HG03469 (cell line): ENCODE results near the gene PYDC1.
"Not testable (repeated sequence)": the region's sequence is repeated elsewhere in the genome, so short reads cannot be mapped to it uniquely, and the experiment has no call there.

Experiments used
- ATAC-seq: cut with Tn5 transposase; IDR thresholded peaks from one replicate; pipeline ENCODE4 v1.9.1; 2021; ENCODE audit warnings: mild to moderate bottlenecking, moderate library complexity, moderate number of reproducible peaks; ENCODE audit not compliant: unreplicated experiment

The PYDC1 gene

GRCh38 chr16:31196324-31197088, 20.4 kb downstream of the PYDC1 start:
- no peak for ATAC-seq

GRCh38 chr16:31195861-31196260, 21.1 kb downstream of the PYDC1 start:
- ATAC-seq, result not testable (repeated sequence)

GRCh38 chr16:31194898-31195297, 22.0 kb downstream of the PYDC1 start:
- ATAC-seq, result no peak

GRCh38 chr16:31193874-31194273, 23.1 kb downstream of the PYDC1 start:
- ATAC-seq, result no peak

GRCh38 chr16:31192856-31193642, 23.9 kb downstream of the PYDC1 start:
- no peak for ATAC-seq

GRCh38 chr16:31191697-31192428, 25.1 kb downstream of the PYDC1 start:
- no peak for ATAC-seq

GRCh38 chr16:31190818-31191444, 26.0 kb downstream of the PYDC1 start:
- no peak for ATAC-seq

GRCh38 chr16:31190061-31190460, 26.9 kb downstream of the PYDC1 start:
- no peak for ATAC-seq

- ATAC-seq, result no peak
Measured at GRCh38 chr16:31189412-31189778, 27.5 kb downstream of the PYDC1 start.

GRCh38 chr16:31188450-31189411, 28.2 kb downstream of the PYDC1 start:
- no peak for ATAC-seq

GRCh38 chr16:31187808-31188189, 29.1 kb downstream of the PYDC1 start:
- no peak for ATAC-seq

GRCh38 chr16:31186930-31187807, 29.8 kb downstream of the PYDC1 start:
- ATAC-seq, result no peak

- no peak for ATAC-seq
Measured at GRCh38 chr16:31186176-31186575, 30.8 kb downstream of the PYDC1 start.

GRCh38 chr16:31185339-31185738, 31.6 kb downstream of the PYDC1 start:
- no peak for ATAC-seq

GRCh38 chr16:31184888-31185287, 32.0 kb downstream of the PYDC1 start:
- ATAC-seq, result no peak

- no peak for ATAC-seq
Measured at GRCh38 chr16:31183432-31184428, 33.2 kb downstream of the PYDC1 start.

GRCh38 chr16:31182391-31182790, 34.5 kb downstream of the PYDC1 start:
- ATAC-seq, result no peak
